HG02840 (cell line): ENCODE measurements around the gene CRYGB.
"Not testable (repeated sequence)": the region's sequence is repeated elsewhere in the genome, so short reads cannot be mapped to it uniquely, and the experiment has no call there.

Experiments
- ATAC-seq: cut with Tn5 transposase; IDR thresholded peaks from one replicate; pipeline ENCODE4 v1.9.1; 2021; ENCODE audit warnings: mild to moderate bottlenecking, moderate library complexity, moderate number of reproducible peaks; ENCODE audit not compliant: unreplicated experiment, low FRiP score

CRYGB gene

GRCh38 chr2:208122248-208122647, 23.7 kb downstream of the CRYGB start:
- no peak for ATAC-seq

- no peak for ATAC-seq
These were observed 27.0 kb downstream of the CRYGB start for GRCh38 chr2:208118918-208119317.

GRCh38 chr2:208117390-208117789, 28.6 kb downstream of the CRYGB start:
- ATAC-seq: not testable (repeated sequence)

- ATAC-seq: no peak
These were observed 33.0 kb downstream of the CRYGB start for GRCh38 chr2:208112969-208113368.

- not testable (repeated sequence) for ATAC-seq
These were observed 33.6 kb downstream of the CRYGB start for GRCh38 chr2:208112273-208112745.

- no peak for ATAC-seq
These were observed 42.3 kb downstream of the CRYGB start for GRCh38 chr2:208103616-208104015.

GRCh38 chr2:208101716-208102631, 44.0 kb downstream of the CRYGB start:
- ATAC-seq: no peak

- ATAC-seq: no peak
These were observed 46.1 kb downstream of the CRYGB start for GRCh38 chr2:208099682-208100470.

GRCh38 chr2:208098701-208099100, 47.3 kb downstream of the CRYGB start:
- not testable (repeated sequence) for ATAC-seq

- no peak for ATAC-seq
These were observed 47.7 kb downstream of the CRYGB start for GRCh38 chr2:208098267-208098666.

- no peak for ATAC-seq
These were observed 48.2 kb downstream of the CRYGB start for GRCh38 chr2:208097801-208098200.

- no peak for ATAC-seq
These were observed 48.6 kb downstream of the CRYGB start for GRCh38 chr2:208097313-208097712.

- ATAC-seq: no peak
These were observed 49.9 kb downstream of the CRYGB start for GRCh38 chr2:208096080-208096479.

- no peak for ATAC-seq
These were observed 52.8 kb downstream of the CRYGB start for GRCh38 chr2:208093128-208093527.
